PC-9 (cell line): ENCODE data around the gene MYLK. TPM values are rescaled to one million over a fixed set of nuclear protein-coding genes. Genes with fewer than 3 reads are reported as not detected.

Experiments
- BruUV-seq: library from RNA; stranded (reverse); fragments of 400-500 nt; replicated peaks from 2 replicates; lab custom pipeline; 2021; lab: Mats Ljungman, UMichigan
- CTCF ChIA-PET: fragments of 300-600 bp; sonication (Branson Sonifier 250); formaldehyde crosslinking; loops from one replicate; lab custom pipeline; 2022; ENCODE audit warnings: antibody characterized with exemption; lab: Charles Lee
- POLR2A ChIA-PET: fragments of 300-600 bp; sonication (Branson Sonifier 250); formaldehyde crosslinking; loops from one replicate; lab custom pipeline; 2022; ENCODE audit warnings: antibody characterized with exemption; ENCODE audit not compliant: unreplicated experiment; lab: Charles Lee
- DNase-seq, 2 experiments: peaks; one replicate each; pipeline versions ENCODE4 v3.0.0 to v3.0.0-alpha.2; 2015 to 2022; ENCODE audit warnings: mixed read lengths in 1 of 2
- H2AFZ ChIP-seq: fragments of 200-600 bp; sonication (generic); 2 replicates; pipeline ENCODE4 v1.8.1; 2017; ENCODE audit warnings: antibody characterized with exemption
- H3F3A ChIP-seq: fragments of 200-600 bp; sonication (generic); 2 replicates; pipeline ENCODE4 v1.8.1; 2017; ENCODE audit warnings: antibody characterized with exemption, mild to moderate bottlenecking, low read depth; ENCODE audit not compliant: insufficient read depth
- H3K27ac ChIP-seq: fragments of 200-600 bp; sonication (generic); 2 replicates; pipeline ENCODE4 v1.6.1; 2016; ENCODE audit warnings: mixed run types
- H3K27me3 ChIP-seq: fragments of 200-600 bp; sonication (generic); 2 replicates; pipeline ENCODE4 v1.6.1; 2016; ENCODE audit warnings: low read depth, mixed run types; ENCODE audit not compliant: insufficient read depth
- H3K36me3 ChIP-seq: fragments of 200-600 bp; sonication (generic); 2 replicates; pipeline ENCODE4 v1.6.1; 2016; ENCODE audit warnings: low read depth, mixed run types
- H3K4me1 ChIP-seq: fragments of 200-600 bp; sonication (generic); replicated peaks from 2 replicates; pipeline ENCODE4 v1.6.1; 2016; ENCODE audit warnings: mixed run types; ENCODE audit not compliant: insufficient read depth
- H3K4me2 ChIP-seq: fragments of 200-600 bp; sonication (generic); 2 replicates; pipeline ENCODE4 v1.6.1; 2017; ENCODE audit warnings: mixed run types
- H3K4me3 ChIP-seq: fragments of 200-600 bp; sonication (generic); 2 replicates; pipeline ENCODE4 v1.6.1; 2016; ENCODE audit warnings: mixed run types
- H3K79me2 ChIP-seq: fragments of 200-600 bp; sonication (generic); 2 replicates; pipeline ENCODE4 v1.6.1; 2017; ENCODE audit warnings: low read depth, mixed run types
- H3K9me2 ChIP-seq: fragments of 200-600 bp; sonication (generic); 2 replicates; pipeline ENCODE4 v1.8.1; 2017; ENCODE audit warnings: mild to moderate bottlenecking; ENCODE audit not compliant: insufficient read depth
- H3K9me3 ChIP-seq: fragments of 200-600 bp; sonication (generic); 2 replicates; pipeline ENCODE4 v1.8.1; 2016; ENCODE audit warnings: low read depth; ENCODE audit not compliant: insufficient read depth
- H4K20me1 ChIP-seq: fragments of 200-600 bp; sonication (generic); 2 replicates; pipeline ENCODE4 v1.8.1; 2017; ENCODE audit not compliant: insufficient read depth
- EZH2 ChIP-seq: fragments of 200-600 bp; sonication (generic); IDR thresholded peaks from 2 replicates; pipeline ENCODE4 v1.8.0; 2017; ENCODE audit warnings: antibody characterized with exemption, low read depth
- intact Hi-C: fragments of 100-400 bp; cut with micrococcal nuclease; formaldehyde crosslinking; loops from one replicate; pipeline ENCODE4 v1.10.0; 2022; ENCODE audit not compliant: unreplicated experiment
- total RNA-seq: library from RNA; stranded (reverse); gene quantifications from 2 replicates; pipeline ENCODE4 v1.2.3, GENCODE V29; 2021
- TF ChIP-seq, protein P1 (sequence below): fragments of 200-600 bp; sonication (generic); conservative IDR thresholded peaks from 2 replicates; pipeline ENCODE4 v1.6.1; 2017; ENCODE audit warnings: mixed run types, antibody characterized with exemption, mild to moderate bottlenecking, moderate library complexity

The MYLK gene
- total RNA-seq, 1 experiment from 2014 or later: 0.72 TPM

DNA sequence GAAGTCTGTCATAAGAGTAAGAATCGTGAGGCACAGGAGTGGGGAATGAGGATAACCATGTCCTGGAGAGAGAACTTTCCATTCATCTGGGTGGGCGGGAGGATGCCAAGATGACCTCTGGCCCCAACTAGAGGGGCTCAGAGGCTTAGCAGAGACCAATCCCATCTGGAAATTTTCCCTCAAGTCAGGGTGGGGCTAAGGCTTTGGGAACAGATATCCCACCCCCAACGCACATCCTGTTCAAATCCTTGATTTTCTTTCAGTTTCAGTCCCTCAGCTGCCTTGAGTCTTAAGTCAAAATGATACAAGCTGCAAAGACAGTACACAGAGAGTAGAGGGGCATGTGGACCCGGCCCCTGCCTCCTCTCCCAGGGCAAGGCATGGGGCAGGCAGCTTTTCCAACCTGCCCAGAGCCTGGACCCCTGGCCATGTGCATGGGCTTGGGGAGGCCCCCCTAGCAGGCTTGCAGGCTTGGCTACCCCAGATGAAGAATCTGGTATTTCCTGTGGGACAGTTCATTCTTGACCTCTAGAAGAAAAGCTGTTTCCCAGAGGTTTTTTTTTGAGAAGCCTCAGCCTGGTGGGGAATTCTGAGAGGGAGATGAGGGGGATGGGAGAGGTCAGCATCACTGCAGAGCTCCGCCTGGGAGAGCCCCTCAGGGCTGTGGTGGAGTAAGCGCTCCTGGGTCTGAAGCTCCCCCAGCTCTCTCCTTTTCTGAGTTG lies 189.6 kb downstream of the MYLK start:
- POLR2A ChIA-PET: no interaction called here

GRCh38 chr3:123693584-123694190 lies 190.4 kb downstream of the MYLK start:
- Histone ChIP-seq H3K9me3 (no peaks in the 10 kb centered on the region), H4K20me1 (no peaks in the 10 kb centered on the region), H3K4me3 (no peak overlapping the region), H3K27me3 (no peaks in the 10 kb centered on the region), H3K4me1 (peaks cover 5% of the 10 kb centered on the region), H3K36me3 (no peaks in the 10 kb centered on the region), H2AFZ (no peak overlapping the region), H3K79me2 (no peaks in the 10 kb centered on the region), H3K4me2 (no peak overlapping the region), H3K27ac (no peak overlapping the region), H3K9me2 (no peaks in the 10 kb centered on the region), H3F3A (no peaks in the 10 kb centered on the region)
- CTCF ChIA-PET: no interaction called here
- TF ChIP-seq, protein P1, sequence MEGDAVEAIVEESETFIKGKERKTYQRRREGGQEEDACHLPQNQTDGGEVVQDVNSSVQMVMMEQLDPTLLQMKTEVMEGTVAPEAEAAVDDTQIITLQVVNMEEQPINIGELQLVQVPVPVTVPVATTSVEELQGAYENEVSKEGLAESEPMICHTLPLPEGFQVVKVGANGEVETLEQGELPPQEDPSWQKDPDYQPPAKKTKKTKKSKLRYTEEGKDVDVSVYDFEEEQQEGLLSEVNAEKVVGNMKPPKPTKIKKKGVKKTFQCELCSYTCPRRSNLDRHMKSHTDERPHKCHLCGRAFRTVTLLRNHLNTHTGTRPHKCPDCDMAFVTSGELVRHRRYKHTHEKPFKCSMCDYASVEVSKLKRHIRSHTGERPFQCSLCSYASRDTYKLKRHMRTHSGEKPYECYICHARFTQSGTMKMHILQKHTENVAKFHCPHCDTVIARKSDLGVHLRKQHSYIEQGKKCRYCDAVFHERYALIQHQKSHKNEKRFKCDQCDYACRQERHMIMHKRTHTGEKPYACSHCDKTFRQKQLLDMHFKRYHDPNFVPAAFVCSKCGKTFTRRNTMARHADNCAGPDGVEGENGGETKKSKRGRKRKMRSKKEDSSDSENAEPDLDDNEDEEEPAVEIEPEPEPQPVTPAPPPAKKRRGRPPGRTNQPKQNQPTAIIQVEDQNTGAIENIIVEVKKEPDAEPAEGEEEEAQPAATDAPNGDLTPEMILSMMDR: no peak
- no peak for TF ChIP-seq EZH2
- intact Hi-C loops: no loop called here
- POLR2A ChIA-PET: interaction anchor here (0.7 kb wide), 1 partner anchor 12 kb away, joined by 3 read pairs; no protein-coding TSS in a partner anchor
- no TSS peak for BruUV-seq
- DNase-seq: no peak

More for the DNA sequence above, 189.6 kb downstream of the MYLK start:
- no peak overlapping the region for H3K27ac ChIP-seq
- TF ChIP-seq EZH2: no peak
- TF ChIP-seq, protein P1: no peak
- H3F3A ChIP-seq: no peaks in the 10 kb centered on the region
- H3K4me1 ChIP-seq: no peaks in the 10 kb centered on the region
- no peak for DNase-seq
- H2AFZ ChIP-seq: no peak overlapping the region
- CTCF ChIA-PET: no interaction called here
- no peaks in the 10 kb centered on the region for H3K27me3 ChIP-seq
- H4K20me1 ChIP-seq: no peaks in the 10 kb centered on the region
- no peaks in the 10 kb centered on the region for H3K9me3 ChIP-seq
- no peaks in the 10 kb centered on the region for H3K36me3 ChIP-seq
- H3K4me2 ChIP-seq: no peak overlapping the region
- intact Hi-C loops: no loop called here
- no peaks in the 10 kb centered on the region for H3K79me2 ChIP-seq
- no TSS peak for BruUV-seq
- no peaks in the 10 kb centered on the region for H3K9me2 ChIP-seq
- no peak overlapping the region for H3K4me3 ChIP-seq

DNA sequence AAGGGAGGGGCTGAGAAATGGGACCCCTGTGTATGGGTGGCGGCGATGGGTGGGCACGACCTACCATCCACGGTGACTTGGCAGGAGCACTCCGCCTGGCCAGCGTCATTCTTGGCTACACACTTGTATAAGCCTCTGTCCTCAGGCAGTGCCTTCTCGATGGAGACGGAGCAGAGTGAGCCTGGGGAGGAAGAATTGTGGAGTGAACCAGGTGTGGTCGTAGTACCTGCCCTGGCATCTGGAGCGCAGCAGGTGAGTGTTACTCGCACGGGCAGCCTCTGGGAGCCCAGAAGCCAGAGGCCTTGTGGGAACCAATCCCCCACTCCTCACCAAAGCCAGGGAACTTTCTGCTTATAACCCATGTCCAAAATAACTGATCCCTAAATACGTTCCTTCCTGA lies 191.5 kb downstream of the MYLK start:
- Histone ChIP-seq H4K20me1 (no peaks in the 10 kb centered on the region), H3K9me2 (no peaks in the 10 kb centered on the region), H3F3A (no peaks in the 10 kb centered on the region), H3K4me3 (no peak overlapping the region), H3K4me1 (peaks cover 15% of the 10 kb centered on the region), H3K36me3 (no peaks in the 10 kb centered on the region), H3K9me3 (no peaks in the 10 kb centered on the region), H3K4me2 (no peak overlapping the region), H3K27ac (no peak overlapping the region), H2AFZ (no peak overlapping the region), H3K79me2 (no peaks in the 10 kb centered on the region), H3K27me3 (no peaks in the 10 kb centered on the region)
- no peak for DNase-seq
- intact Hi-C loops: no loop called here
- TF ChIP-seq, protein P1: no peak
- TF ChIP-seq EZH2: no peak
- ChIA-PET CTCF (no interaction called here), POLR2A (no interaction called here)
- no TSS peak for BruUV-seq
